ENCODE measurements around the gene ZNF408.
A peak's percentile ranks its signal among the peaks of the same experiment; 100 is the strongest.
"Not testable (repeated sequence)": the region's sequence is repeated elsewhere in the genome, so short reads cannot be mapped to it uniquely, and the experiment has no call there.

ZNF408 gene

DNA sequence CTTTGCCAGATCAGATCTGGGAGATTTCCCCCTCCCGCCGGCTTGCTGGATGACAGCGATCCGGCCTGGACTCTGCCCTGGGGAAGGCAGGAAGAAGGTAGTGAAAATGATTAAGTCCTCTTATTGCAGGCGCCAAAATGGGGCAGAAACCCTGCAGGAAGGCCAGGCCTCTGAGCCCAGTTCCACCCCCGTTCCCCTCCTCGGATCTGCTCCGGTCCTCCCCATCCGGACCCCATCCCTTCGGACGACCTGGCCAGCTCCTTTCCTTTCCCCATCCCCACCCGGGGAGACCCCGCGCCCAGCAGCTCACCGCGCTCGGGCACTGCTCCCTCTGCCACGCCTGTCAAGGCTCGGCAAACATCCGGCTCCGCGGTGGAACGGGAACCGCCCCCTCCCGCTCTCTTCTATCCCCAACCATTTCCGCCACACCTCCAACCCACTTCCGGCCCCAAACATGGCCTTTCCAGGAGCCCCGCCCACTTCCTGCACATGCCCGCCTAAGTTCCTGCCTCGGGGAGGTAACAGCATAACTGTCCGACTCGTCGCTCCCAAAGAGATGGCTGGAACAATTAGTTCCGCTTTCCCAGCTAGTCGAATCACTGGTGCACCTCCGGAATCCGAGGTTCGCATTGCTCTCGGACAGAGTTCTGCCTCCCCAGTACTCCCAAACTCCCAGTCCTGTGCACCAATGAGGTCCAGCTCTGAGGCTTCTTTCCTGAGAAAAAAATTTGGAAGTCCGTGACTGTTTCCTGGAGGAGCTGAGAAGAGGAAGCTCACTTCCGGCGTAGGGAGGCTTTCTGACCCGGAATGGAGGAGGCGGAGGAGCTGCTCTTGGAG lies at the start of gene ZNF408, which contains the start of gene ARHGAP1:
TSS of gene ZNF408 (plus strand) at position 791 of the 837 bp plus-strand sequence. CDS start at position 808, 17 bp downstream.
TSS of gene ARHGAP1 (minus strand) at position 379 of the 837 bp plus-strand sequence. CDS start 4,512 bp downstream, outside the sequence.
- DNase-seq: peak; percentile 94

DNA sequence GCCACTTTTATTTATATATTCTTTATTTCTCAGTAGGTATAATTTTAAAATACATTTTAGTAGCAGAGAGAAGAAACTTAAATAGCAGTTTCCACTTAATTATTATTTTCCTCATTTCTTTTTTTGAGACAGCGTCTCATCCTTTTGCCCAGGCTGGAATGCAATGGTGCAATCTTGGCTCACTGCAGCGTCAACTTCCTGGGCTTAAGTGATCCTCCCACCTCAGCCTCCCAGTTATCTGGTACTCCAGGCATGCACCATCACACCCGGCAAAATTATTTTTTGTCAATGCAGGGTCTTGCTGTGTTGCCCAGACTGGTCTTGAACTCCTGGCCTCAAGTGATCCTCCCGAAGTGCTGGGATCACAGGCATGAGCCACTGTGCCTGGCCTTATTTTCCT lies 45.2 kb upstream of the ZNF408 start:
- no peak for DNase-seq

DNA sequence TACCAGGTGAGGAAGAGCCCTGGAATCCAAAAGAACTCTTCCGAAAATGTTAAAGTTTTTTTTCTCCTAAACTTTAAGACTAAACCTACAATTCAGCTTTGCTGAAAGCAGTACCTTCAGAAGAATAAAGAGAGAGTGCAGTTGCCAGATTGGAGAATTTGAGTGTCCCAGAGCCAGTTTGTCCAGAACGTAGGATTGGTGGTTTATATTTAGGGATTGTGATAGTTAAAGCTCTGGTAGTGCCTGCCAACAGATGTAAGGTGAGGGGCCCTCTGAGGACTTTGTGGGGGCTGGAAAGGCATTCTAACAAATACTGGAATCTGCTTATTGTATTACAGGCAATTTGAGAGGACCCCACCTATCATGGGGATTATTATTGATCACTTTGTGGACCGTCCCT lies 43.6 kb upstream of the ZNF408 start:
- no peak for DNase-seq

DNA sequence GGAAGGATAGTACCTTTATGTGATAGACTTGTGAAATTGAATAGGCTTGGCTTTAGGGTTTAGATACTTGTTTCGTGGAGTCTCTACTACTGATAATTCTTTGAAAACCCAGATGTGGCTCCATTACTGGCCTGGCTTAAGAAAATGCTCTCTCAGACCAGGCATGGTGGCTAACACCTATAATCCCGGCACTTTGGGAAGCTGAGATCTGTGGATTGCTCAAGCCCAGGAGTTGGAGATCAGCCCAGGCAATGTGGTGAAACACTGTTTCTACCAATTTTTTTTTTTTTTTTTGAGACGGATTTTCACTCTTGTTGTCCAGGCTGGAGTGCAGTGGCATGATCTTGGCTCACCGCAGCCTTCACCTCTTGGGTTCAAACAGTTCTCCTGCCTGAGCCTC lies 42.6 kb upstream of the ZNF408 start:
- DNase-seq: no peak

DNA sequence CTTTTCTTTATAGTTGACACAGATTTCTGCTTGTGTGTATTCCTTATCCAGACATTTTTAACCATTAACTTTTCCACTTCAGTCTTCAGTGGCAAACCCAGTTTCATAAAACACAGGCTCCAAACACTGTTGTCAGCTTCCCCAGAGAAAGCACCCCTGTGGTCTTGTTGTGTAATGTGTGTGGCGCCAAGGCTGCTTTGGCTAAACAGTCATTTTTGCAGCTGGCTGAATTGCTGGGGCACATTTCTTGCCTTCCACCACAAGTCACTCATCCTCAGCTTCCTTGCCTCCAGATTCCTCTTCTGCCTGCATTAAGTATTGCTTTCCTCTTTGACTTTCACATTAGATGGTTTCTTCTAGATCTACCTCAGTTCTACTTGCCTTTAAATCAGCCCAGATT lies 40.9 kb upstream of the ZNF408 start:
- DNase-seq: no peak

DNA sequence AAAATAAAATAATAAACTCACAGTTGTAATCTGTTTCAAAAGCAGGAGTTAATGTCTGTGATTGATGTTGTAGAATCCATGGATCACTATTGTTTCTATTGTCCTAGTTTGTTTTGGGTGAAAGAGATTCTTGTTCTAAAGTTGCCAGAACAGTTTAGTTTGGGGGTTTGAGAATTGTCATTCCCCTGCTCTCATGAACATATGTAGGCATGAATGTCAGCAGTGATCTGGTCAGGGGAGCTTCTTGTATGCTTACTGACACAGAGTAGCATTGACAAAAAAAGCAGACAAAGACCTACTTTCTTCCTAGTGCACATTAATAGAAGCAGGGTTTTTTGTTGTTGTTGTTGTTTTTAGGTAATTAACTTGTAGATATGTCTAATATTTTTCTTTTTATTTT lies 39.0 kb upstream of the ZNF408 start:
- no peak for DNase-seq

DNA sequence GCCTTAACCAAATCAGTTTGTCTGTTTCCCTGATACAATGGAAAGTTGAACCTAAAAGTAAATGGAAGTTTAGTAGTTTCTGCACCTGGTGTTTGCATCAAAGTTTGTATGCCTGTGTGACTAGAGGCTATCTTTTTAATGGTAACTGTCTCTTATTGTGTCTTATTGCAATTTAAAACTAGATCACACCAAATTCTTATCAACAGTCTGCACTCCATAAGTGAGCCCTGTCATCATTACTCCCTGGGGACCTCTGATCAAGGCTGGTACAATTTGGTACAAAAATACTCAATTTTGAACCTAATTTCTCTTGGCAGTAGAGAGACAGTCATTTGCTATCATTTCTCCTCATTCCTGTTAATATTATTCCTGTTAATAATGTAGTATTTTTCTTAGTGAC lies 38.5 kb upstream of the ZNF408 start:
- no peak for DNase-seq

DNA sequence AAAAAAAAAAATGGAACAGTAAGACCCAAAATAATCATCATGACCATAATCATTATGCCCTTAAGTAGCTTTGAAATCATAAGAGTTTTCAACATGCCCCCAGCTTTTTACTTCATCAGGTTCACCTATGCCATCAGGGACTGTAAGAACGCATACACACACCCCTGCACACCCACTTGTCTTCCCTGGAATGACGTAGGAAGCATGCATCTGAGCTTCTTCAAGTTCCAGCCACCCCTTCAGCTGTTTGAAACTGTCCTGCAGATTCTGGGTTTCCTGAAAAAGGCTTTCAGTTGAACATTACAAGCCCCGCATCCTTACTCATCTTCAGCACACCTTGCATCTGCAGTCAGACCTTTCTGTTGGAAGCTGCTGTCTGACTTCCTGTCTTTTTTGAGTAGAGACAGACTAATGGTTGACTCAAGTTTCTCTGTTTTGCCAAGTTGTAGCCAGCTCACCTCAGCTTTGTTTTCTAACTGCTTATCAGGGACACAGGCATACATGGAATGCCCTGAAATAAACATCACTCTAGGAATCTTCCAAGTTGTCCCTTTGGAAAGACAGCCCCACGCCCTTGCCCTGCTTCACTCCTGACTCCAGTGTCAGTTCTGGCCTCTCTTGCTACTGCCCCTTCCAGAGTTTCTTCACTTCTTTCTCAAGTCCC lies 37.4 kb upstream of the ZNF408 start:
- DNase-seq: no peak

DNA sequence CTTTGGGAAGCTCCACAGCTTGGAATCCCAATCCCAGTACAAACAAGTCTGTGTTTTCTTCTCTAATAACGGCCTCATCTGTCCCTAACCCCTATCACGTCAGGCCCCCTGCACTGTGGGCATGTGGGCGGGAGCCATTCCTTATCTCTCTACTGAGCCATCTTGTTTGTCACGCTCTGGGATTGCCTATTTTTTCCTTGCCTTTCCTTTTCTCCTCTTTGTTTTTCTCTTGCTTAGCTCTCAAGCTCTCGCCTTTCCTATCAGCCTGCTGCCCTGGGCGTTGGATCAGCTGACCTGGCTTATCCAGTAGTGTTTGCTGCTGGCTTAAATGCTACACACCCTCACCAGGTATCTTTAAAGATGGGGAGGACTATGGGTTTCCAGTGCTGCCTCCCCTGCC lies 36.2 kb upstream of the ZNF408 start:
- DNase-seq: no peak

DNA sequence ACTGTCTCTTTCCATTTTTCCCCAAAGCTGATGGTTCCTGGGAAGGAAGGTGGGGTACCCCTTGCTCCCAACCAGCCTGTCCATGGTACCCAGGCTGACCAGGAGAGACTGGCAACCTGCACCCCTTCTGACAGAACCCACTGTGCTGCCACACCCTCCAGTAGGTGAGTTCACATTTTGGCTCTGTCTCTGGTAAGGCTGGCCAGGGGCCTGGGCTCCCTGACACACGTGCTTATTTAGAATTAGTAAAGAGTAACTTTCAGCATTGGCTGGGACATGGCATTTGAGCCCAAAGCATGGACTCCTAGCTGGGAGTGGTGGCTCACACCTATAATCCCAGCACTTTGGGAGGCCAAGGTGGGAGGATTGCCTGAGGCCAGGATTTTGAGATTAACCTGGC lies 35.5 kb upstream of the ZNF408 start:
- no peak for DNase-seq

DNA sequence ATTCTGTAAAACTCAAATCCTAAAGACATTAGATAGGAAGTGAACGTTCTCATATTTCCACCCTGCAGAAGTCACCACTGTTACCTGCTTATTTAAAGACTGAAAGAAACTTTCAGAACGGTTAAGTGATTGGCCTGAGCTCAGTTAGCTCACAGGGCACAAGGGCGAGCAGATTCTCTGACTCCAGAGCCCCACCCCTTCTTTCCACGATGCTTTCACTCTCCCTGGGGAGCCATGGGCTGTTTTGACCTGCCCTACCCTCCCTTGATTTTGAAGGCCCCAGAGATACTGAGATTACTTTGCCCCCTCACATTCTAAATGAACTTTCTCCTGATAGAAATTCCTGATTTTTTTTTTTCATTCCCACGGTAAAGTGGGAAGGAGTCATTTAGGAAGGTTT lies 34.3 kb upstream of the ZNF408 start:
- no peak for DNase-seq

DNA sequence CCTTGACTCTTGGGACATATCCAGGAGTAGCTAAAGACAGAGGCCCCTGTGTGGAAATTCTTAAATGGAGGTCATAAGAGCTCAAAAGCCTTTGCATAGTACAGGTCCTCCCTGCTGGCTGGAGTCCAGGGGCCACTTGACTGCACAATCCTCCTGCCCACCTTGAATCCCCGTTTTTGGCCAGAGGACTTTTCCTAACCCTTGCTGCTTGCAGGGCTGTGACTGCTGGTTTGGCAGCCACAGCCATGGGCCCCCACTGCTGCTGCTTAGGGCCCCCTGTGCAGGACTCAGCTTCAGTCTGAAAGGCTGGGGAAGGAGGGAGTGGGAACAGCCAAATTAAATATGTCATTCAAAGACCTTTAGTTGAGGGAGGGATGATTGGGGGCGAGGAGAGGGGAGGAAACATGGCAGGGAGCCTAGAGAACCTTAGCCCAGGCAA lies 33.8 kb upstream of the ZNF408 start:
- no peak for DNase-seq

DNA sequence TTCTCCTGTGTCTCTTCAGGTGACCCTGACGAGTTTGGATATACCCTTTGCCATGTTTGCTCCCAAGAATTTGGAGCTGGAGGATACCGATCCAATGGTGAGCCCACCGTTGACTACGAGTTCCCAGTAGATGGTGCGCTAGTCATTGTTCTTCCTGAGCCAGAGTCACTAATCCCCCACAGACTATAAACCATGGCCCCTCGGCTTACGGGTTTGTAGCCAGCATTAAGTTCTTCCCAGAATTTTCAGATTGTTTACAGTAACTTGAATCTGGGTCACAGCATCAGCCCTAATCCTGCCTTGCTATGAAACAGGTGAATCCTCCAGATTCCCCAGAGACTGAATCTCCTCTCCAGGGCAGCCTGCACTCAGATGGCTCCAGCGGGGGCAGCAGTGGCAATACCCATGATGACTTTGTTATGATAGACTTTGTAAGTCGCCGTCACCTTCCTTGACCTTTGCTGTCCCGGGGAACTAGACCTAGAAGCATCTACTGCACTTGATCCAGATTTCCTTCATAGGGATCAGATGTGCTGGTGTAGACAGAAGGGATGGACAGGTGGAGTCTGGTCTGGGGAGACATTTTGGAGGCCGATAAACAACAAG lies 32.2 kb upstream of the ZNF408 start:
- DNase-seq: no peak

DNA sequence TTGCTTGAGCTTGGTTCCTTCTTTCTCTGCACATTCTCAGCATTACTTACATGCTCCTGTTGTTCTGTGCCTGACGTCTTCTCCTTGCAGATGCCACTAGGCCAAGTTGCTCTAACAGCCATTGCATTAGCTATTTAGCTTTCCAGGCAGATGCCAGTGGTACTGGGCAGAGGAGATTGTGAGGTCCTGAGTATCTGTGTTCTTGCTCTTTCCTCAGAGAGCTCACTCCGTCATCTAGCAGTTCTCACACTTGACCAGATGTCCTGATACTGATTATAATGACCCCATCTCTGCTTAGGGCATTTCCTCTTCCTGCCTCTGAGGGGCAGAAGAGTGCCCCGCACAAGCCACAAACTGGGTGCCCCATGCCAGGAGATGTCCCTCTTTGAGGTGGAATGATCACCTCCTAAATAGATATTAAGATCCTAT lies 31.1 kb upstream of the ZNF408 start:
- DNase-seq: peak; percentile 23

DNA sequence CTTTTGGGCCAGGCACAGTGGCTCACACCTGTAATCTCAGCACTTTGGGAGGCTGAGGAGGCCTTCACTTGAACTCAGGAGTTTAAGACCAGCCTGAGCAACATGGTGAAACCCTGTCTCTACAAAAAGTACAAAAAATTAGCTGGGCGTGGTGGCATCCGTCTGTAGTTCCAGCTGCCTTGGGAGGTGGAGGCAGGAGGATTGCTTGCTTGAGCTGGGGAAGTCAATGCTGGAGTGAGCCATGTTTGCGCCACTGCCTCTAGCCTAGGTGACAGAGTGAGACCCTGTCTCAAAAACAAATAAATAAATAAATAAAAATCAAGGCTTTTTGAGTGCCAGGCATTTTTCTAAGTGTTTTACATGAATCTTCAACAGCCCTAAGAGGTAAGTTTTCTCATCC lies 30.3 kb upstream of the ZNF408 start:
- DNase-seq: not testable (repeated sequence)

DNA sequence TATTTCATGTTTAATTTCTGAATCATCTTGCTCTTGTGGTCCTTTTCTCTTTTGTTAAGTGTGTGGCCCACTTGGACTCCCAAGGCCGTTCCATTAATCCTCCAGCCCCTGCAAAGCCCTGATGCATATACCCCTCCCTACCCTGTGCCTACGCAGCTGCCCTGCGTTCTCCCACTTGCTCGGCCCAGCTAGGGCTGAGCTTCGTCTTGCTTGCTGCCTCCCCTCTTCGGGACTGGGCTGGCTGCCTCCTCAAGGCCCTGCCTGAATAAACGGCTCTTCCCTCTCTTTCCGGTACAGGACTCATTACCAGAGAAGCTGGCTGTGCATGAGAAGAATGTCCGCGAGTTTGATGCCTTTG lies 28.9 kb upstream of the ZNF408 start:
- DNase-seq: no peak

DNA sequence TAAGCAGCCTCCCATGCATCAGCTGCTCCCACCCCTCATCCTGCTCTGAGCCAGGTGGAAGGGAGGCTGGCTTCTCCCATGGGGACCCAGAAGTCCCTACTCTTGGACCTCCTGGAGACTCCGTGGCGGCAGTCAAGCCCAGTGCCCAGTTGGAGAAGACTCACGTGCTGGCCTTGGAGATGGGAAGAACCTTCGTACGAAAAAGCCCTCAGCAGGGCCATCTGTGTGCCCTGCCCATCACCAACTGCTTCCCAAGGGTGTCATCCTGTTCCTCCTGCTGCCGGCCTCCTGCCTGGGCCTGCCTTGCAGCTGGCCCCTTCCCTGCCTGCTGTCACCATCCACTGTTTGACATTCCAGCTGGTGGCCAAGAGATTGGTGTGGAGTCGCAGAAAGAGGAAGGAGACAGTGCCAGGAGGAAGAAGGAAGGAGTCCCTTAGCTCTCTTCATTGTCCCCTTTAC lies 28.4 kb upstream of the ZNF408 start:
- DNase-seq: peak; percentile 87

DNA sequence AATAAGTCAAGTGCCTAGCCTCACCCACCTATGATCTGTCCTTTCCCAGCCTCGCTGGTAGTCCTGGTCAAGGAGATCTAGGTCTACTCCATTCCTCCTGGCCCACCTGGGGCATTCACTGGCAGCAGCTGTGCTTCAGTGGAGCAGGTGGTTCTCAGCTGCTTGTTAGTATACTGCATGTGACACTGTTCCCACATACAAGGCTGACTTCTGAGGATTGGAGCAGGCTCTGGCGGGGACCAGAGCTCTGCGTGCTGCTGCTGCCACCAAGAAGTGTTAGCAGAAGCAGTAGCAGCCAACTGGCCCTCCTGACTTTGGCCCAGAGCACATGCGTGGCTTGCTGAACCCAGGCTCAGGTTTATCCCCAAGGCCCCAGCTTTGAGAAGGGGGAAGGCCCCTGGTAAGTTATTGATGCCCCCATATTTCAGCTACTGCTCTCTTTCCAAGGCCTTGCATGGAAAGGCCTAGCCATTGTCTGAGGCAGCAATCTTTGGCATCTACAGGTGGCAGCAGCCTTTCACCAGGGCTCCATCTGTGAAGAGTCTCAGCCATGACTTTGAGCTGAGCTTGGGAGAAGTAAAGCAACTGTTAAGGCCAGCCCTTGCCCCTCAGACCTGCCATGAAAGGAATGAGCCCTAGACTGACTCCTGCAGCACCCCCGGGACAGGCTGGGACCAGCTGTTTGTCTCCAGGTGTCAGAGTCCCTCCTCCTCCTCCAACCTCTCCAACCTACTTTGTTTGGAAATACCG lies 26.9 kb upstream of the ZNF408 start:
- peak; percentile 33 for DNase-seq

DNA sequence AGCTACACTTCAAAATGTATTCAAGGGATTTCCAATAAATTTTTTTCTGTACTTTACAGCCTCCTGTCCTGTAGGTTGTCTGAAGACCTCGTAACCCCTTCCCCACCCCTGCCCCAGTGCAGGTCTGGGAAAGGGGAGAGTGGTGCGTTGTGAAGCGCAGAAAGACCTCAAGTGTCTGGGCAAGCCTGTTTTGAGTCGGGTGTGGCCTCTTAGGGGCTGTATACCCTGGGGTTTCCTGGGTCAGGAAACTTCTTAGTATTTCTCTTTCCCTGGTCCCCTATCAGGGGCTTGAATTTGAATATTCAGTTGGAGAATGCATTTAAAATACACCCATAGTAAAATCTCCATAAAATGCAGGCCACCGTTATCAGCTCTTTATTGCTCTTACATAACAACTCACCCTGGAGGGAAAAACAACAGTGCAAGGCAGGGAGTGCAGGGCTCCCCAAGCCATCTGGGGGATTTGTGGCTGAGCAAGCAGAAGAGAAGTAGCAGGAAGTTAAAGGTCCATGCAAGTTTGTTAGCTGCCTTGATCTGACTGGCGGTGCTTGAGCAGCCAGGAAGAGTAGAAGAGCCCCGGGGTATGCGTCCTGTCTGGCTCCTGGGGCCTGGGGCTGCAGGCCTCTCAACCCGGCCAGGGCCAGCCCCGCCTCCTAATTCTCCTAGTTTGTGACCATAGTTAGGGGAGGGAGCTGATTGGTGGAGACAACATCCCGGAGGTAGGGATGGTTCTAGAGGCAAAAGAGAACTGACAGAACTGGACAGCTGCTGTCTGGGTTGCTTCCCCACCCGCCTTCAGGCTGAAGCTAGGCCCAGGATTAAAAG lies 26.2 kb upstream of the ZNF408 start:
- DNase-seq: no peak

DNA sequence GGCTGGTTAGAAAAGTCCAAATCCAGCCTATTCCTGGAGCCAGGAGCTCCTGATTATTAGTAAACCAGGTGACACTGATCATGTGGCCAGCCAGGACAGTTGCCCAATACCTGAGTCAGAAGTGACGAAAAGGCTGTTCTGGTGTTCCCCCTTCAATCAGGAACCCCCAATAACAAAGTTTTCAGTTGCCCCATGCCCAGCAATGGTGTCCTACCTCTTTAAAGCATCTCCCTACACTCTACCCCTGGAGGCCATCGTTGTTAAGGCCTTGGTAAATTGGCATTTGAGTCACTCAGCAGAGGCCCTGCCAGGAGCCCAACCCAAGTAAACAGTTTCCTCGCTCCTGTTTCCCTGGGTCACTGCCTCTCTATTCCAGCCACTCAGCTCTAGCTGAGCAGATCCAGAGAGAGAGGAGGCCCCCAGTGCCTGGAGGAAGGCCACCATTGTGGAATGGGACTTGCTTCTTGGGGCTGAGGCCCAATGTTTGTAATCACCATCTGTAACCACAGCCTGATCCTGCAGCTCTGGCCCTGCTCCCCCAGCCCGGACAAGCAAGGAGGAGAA lies 25.5 kb upstream of the ZNF408 start:
- no peak for DNase-seq

DNA sequence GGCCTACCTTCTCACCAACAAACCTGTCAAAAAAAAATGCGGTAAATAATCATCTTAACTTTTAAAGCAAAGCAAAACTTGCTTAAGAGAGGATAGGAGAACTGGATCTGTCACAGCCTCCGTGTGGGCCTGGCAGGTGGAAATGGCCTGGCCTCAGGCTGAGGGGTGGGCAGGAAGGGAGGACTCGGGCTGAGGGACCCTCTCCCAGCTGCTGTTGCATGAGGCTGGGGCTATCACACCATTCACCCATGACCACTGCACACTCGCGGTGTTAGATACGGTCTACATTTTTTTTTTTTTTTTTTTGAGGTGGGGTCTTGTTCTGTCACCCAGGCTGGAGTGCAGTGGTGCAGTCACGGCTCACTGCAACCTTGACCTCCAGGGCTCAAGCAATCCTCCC lies 24.9 kb upstream of the ZNF408 start:
- DNase-seq: no peak
